Endothelial cell of umbilical vein (primary cell): ENCODE data around the gene CLIC1.

ENCODE experiments used
- EZH2 ChIP-seq: IDR thresholded peaks from 2 replicates; pipeline ENCODE4 v1.6.1; 2012; ENCODE audit warnings: borderline replicate concordance, low read depth, mild to moderate bottlenecking, moderate library complexity, low read length, inconsistent platforms; ENCODE audit not compliant: severe bottlenecking
- GATA2 ChIP-seq: IDR thresholded peaks from 2 replicates; pipeline ENCODE4 v1.7.0; 2011; ENCODE audit warnings: low read depth, mild to moderate bottlenecking, moderate library complexity, mixed read lengths, low read length; ENCODE audit not compliant: insufficient read length, insufficient read depth
- JUN ChIP-seq: IDR thresholded peaks from 2 replicates; pipeline ENCODE4 v1.6.1; 2011; ENCODE audit warnings: borderline replicate concordance, low read depth; ENCODE audit not compliant: insufficient read length, insufficient read depth
- POLR2A ChIP-seq: IDR thresholded peaks from 2 replicates; pipeline ENCODE4 v1.6.1; 2012; ENCODE audit warnings: low read depth, mild to moderate bottlenecking, control low read depth, low read length
- POLR2AphosphoS5 ChIP-seq: IDR thresholded peaks from 2 replicates; pipeline ENCODE4 v1.6.1; 2012; ENCODE audit warnings: low read depth, mild to moderate bottlenecking, control low read depth, low read length, moderate library complexity; ENCODE audit not compliant: insufficient read depth
- TF ChIP-seq, protein P1 (sequence below), 2 donors: IDR thresholded peaks; 1 replicate in 1 of 2; 2 replicates in 1 of 2; pipeline ENCODE4 v1.5.1; 2011; ENCODE audit warnings: low read length in 2 of 2, mild to moderate bottlenecking in 2 of 2, moderate library complexity in 2 of 2, control low read depth in 1 of 2, inconsistent platforms in 1 of 2, low read depth in 1 of 2; ENCODE audit not compliant: insufficient read depth in 1 of 2; ENCODE audit errors: extremely low read depth in 1 of 2
- TF ChIP-seq, protein P2 (sequence below): IDR thresholded peaks from 2 replicates; pipeline ENCODE4 v1.6.1; 2011; ENCODE audit not compliant: insufficient read depth, insufficient read length

DNA sequence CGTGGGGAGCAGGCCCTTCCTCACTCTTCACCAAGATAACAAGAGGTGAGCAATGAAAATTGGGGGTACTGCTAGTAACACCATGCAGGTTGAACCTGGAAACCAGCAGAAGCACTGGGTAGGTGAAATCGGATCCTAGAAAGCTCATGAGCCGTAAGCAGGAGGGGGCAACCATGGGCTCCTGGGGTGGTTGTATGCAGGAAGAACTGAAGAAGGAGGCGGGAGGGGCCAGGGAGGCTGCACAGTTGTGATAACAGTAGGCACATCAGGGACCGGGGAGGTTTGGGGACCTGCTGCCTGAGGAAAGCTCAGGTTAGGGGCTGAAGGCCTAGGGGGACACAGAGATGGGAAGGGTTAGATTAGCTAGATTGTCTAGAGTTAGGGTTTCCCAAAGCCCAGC, 49.8 kb downstream of the CLIC1 start:
- TF ChIP-seq, protein P1, sequence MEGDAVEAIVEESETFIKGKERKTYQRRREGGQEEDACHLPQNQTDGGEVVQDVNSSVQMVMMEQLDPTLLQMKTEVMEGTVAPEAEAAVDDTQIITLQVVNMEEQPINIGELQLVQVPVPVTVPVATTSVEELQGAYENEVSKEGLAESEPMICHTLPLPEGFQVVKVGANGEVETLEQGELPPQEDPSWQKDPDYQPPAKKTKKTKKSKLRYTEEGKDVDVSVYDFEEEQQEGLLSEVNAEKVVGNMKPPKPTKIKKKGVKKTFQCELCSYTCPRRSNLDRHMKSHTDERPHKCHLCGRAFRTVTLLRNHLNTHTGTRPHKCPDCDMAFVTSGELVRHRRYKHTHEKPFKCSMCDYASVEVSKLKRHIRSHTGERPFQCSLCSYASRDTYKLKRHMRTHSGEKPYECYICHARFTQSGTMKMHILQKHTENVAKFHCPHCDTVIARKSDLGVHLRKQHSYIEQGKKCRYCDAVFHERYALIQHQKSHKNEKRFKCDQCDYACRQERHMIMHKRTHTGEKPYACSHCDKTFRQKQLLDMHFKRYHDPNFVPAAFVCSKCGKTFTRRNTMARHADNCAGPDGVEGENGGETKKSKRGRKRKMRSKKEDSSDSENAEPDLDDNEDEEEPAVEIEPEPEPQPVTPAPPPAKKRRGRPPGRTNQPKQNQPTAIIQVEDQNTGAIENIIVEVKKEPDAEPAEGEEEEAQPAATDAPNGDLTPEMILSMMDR (IDR thresholded peaks at IDR 0.05; ENCODE audit: extremely low read depth in 1 of 2, insufficient read depth in 1 of 2, low read depth in 1 of 2, low read length in 2 of 2) = no peak
- TF ChIP-seq POLR2AphosphoS5 (no peak), POLR2A (no peak), JUN (no peak), EZH2 (no peak), GATA2 (no peak)
- TF ChIP-seq, protein P2, sequence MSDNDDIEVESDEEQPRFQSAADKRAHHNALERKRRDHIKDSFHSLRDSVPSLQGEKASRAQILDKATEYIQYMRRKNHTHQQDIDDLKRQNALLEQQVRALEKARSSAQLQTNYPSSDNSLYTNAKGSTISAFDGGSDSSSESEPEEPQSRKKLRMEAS = no peak
